Parathyroid adenoma (tissue), 2 donors: ENCODE results near the gene KLF13.

ENCODE experiments used
- H2AFZ ChIP-seq: fragments of 300-600 bp; sonication (generic); one replicate; pipeline ENCODE4 v1.7.0; 2017; ENCODE audit warnings: antibody characterized with exemption, mild to moderate bottlenecking
- H3K27ac ChIP-seq: fragments of 300-600 bp; sonication (generic); one replicate; pipeline ENCODE4 v1.7.0; 2017
- H3K27me3 ChIP-seq: fragments of 300-600 bp; sonication (generic); one replicate; pipeline ENCODE4 v1.7.0; 2017; ENCODE audit warnings: low read length; ENCODE audit not compliant: control insufficient read depth, insufficient read depth
- H3K36me3 ChIP-seq: fragments of 300-600 bp; sonication (generic); one replicate; pipeline ENCODE4 v1.7.0; 2017; ENCODE audit warnings: low read length; ENCODE audit not compliant: control insufficient read depth, insufficient read depth
- H3K4me1 ChIP-seq: fragments of 300-600 bp; sonication (generic); one replicate; pipeline ENCODE4 v1.7.0; 2017; ENCODE audit warnings: control low read depth
- H3K4me2 ChIP-seq: fragments of 300-600 bp; sonication (generic); one replicate; pipeline ENCODE4 v1.7.0; 2017; ENCODE audit warnings: low read length
- H3K4me3 ChIP-seq: fragments of 300-600 bp; sonication (generic); one replicate; pipeline ENCODE4 v1.7.0; 2017; ENCODE audit warnings: low read depth, low read length
- H3K79me2 ChIP-seq: fragments of 300-600 bp; sonication (generic); one replicate; pipeline ENCODE4 v1.7.0; 2017; ENCODE audit warnings: control low read depth
- H3K9ac ChIP-seq: fragments of 300-600 bp; sonication (generic); one replicate; pipeline ENCODE4 v1.7.0; 2017; ENCODE audit warnings: mild to moderate bottlenecking
- H3K9me3 ChIP-seq: fragments of 300-600 bp; sonication (generic); one replicate; pipeline ENCODE4 v1.7.0; 2017; ENCODE audit warnings: low read length; ENCODE audit not compliant: control insufficient read depth
- TF ChIP-seq, protein P1 (sequence below): fragments of 300-600 bp; sonication (generic); IDR thresholded peaks from one replicate; pipeline ENCODE4 v1.7.0; 2017; ENCODE audit warnings: antibody characterized with exemption, mild to moderate bottlenecking
- donor health status: primary hyperparathyroidism.

KLF13 gene

DNA sequence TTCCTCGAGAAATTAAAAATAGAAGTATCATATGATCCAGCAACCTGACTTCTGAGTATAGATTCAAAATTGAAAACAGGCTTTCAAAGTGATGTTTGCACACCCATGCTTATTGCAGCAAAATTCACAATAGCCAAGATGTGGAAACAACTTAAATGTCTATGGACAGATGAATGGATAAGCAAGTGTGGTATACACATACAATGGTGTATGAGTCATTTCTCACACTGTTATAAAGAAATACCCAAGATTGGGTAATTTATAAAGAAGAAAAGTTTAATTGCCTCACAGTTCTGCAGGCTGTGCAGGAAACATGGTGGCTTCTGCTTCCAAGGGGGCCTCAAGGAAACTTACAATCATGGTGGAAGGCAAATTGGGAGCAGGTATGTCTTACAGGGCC, 100.8 kb downstream of the KLF13 start:
- H3K36me3 ChIP-seq = no peaks in the 10 kb centered on the region

More for the DNA sequence above, 100.8 kb downstream of the KLF13 start:
- Histone ChIP-seq H3K79me2 (no peaks in the 10 kb centered on the region), H3K4me1 (no peaks in the 10 kb centered on the region), H3K4me2 (no peak overlapping the region), H3K27me3 (no peaks in the 10 kb centered on the region), H2AFZ (no peak overlapping the region), H3K27ac (no peak overlapping the region), H3K9ac (no peak overlapping the region), H3K4me3 (no peak overlapping the region), H3K9me3 (no peaks in the 10 kb centered on the region)
- TF ChIP-seq, protein P1, sequence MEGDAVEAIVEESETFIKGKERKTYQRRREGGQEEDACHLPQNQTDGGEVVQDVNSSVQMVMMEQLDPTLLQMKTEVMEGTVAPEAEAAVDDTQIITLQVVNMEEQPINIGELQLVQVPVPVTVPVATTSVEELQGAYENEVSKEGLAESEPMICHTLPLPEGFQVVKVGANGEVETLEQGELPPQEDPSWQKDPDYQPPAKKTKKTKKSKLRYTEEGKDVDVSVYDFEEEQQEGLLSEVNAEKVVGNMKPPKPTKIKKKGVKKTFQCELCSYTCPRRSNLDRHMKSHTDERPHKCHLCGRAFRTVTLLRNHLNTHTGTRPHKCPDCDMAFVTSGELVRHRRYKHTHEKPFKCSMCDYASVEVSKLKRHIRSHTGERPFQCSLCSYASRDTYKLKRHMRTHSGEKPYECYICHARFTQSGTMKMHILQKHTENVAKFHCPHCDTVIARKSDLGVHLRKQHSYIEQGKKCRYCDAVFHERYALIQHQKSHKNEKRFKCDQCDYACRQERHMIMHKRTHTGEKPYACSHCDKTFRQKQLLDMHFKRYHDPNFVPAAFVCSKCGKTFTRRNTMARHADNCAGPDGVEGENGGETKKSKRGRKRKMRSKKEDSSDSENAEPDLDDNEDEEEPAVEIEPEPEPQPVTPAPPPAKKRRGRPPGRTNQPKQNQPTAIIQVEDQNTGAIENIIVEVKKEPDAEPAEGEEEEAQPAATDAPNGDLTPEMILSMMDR = no peak
